NK-92 (cell line): ENCODE results near the gene MYH7.
"Not testable (repeated sequence)": the region's sequence is repeated elsewhere in the genome, so short reads cannot be mapped to it uniquely, and the experiment has no call there.

Experiments used
- DNase-seq: peaks from one replicate; lab custom pipeline; 2025; ENCODE audit not compliant: unreplicated experiment; lab: John Stamatoyannopoulos, UW

The MYH7 gene

DNA sequence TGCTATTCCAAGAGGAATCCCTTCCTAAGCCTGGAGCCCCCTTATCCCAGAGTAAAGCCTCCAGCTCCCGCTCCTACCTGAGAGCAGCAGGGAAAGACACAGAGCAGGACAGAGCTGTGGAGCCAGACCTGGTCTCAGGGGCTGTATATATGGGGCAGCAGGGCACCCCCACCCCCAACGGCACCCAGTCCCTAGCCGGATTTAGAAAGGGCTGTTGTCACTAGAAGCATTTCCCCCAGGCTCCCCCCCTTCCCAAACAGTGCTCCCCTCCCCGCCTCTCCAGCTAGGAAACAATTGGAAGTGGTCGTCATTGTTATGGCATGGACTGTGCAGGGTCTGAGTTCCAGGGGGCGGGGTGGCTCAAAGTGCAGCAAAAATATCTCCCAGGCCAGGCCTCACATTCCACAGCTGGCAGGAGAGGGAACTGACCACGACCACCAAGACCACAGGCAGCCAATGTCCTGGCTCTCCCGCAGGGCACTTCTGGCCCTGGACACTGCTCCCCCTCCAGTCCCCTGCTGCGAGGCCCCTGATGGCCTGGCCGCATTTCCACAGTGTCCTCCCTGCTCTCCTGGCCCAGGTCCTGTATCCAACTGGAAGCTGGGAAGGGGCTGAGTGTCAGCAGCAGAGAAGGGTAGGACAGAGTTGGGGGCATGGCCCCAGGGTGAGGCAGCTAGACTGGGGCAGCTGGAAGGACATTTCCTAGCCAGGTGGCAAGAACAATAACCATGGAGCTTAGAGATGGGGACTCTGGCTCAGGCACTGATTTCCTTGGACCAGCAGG is at the start of gene MYH7:
Gene MYH7, minus strand, starts transcription at position 118 of the 784 bp plus-strand sequence. CDS start 1,928 bp downstream, outside the sequence.
- DNase-seq, result no peak

DNA sequence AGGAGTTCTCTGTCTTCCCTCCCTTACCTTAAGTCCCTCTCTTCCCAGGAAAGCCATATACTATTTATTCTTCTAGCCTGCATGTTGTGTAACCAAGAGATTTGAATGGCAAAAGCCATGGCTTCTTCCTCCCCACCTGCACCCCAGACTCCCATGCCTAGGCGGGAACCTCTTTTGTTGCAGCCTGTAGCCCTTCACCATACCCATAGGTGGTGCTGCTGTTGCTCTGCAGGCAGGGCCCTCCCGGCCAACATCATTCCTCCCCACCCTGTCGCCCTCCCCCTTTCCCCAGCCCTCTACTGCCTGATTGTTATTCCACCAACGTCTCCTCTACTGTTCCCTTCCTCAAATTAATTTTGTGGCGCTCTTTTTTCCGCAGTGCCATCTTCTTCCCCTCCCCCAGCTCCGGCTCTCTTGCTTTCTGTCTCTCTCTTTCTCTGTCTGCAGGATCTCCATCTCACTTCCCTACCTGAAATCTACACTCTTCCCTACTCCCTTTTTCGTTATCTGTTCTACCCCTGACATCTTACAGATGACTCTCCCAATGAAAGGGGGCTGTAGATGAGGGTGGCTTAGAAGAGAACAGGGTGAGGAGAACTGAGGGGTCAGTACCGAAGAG is 47.9 kb upstream of the MYH7 start:
- no peak for DNase-seq

GRCh38 chr14:23482823-23483148 is 47.3 kb upstream of the MYH7 start:
- DNase-seq, result no peak

DNA sequence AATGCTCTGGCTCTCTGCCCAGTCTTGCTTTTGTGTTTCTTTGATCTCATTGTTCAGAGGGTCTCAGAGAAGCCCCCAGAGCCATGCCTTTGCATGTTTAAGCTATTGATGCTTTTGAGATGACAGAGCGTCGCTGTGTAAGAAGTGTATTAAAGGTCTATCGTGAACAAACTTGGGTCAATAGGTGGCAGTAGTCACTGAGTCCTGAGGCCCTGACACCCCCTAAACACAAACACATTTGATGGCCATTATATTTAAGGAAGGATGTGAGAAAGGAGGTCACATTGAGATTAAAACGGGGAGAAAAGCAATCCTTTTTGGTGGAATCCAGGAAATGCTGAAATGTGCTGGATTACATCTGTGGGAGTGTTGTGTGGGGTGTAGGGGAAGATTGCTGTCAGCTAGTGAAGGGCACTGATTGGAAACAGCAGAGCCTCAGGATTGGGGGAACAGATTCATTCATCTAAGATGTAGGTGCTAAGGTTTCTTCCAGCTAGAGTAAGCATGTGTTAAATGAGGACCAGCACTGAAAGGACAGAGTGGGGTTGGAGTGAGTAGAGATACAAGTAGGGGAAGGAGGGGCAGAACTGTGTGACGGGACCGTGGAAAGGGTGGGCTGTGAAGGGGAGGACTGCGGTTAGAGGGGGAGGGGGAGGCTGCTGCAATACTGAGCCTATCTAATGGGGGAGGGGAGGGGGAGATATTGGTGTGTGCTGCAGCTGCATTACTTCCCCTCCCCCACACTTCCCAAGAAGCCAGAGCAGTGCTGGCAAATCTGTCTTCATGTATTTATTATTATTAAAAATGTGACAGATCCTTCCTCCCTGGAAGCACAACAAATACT is 46.7 kb upstream of the MYH7 start:
- no peak for DNase-seq

- no peak for DNase-seq
Measured at GRCh38 chr14:23481362-23481970, 46.0 kb upstream of the MYH7 start.

- DNase-seq, result no peak
Measured at GRCh38 chr14:23478109-23478759, 42.8 kb upstream of the MYH7 start.

DNA sequence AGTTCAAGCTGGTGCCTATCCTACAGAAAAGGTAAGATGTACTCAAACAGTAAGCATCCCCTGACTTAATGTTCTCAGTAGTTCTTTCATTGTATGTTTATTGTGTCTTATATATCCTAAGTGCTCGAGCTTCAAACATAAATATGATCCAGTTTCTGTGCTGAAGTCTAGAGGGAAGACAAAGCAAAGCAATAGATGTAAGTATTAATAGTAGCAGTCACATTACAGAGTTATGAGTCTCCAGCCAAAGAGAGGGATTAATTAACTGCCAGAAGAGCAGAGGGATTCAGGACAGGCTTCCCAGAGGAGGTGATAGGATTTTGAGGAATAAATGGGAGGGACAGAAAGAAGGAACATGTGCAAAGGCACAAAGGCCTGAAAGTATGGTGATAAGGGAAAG is 35.5 kb upstream of the MYH7 start:
- no peak for DNase-seq

DNA sequence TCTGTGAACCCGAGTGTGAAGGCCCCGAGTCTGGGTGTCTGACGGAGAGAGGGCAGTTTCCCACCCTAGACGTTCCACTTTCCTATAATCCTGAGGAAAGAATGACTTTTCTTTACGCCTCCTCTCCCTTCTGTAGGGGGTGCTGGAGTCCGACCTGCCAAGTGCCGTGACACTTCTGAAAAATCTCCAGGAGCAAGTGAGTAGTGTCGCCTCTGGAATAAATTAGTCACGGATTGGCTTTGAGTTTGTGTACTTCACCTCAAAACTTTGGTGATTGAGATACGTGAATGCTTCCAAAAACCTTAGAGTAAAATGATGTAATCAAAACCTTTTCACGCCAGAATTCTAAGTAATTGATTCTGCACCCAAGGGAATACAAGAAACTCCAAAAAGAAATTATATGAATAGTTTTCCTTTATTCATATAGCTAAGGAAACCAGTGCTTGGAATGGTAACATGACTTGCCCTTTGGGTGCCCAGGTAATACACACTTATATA is 34.5 kb upstream of the MYH7 start:
- no peak for DNase-seq

- peak; percentile 75 for DNase-seq
Measured at GRCh38 chr14:23469127-23469905, 33.9 kb upstream of the MYH7 start, which contains the start of gene NGDN. NGDN (plus strand) TSS chr14:23469703; CDS start chr14:23469716, 13 bp downstream.

GRCh38 chr14:23468704-23469126 is 33.3 kb upstream of the MYH7 start:
- no peak for DNase-seq

DNA sequence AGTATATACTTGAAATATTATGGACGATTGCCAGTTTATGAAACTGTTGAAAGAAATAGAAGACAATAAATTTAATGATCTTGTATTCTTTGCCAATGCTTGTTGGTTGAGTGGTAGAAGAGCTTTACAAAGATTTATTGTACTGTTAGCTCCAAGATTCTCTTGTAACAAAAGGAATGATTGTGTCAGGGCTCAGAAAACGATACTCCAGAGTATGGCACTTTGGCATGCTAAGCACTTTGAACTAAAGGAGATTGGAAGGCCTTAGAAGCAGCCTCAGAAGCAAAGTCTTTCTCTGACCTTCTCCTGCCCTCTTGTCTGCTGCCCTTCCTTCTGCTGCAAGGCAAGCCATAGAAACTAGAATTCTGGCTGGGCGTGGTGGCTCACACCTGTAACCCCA is 29.8 kb upstream of the MYH7 start:
- DNase-seq, result no peak

DNA sequence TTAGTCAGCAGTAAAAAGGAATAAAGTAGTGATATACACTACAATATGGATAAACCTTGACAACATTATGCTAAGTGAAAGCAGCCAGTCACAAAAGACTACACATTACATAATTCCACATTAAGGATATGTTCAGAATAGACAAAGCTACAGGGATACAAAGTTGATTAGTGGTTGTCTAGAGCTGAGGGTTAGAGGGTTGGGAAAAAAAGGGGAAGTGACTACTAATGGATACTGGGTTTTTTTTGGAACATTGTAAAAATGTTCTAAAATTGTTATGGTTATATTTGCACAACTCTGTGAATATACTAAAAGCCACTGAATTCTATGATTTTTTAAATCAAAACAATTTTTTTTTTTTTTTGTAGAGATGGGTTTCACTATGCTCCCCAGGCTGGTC is 29.2 kb upstream of the MYH7 start:
- DNase-seq, result no peak

DNA sequence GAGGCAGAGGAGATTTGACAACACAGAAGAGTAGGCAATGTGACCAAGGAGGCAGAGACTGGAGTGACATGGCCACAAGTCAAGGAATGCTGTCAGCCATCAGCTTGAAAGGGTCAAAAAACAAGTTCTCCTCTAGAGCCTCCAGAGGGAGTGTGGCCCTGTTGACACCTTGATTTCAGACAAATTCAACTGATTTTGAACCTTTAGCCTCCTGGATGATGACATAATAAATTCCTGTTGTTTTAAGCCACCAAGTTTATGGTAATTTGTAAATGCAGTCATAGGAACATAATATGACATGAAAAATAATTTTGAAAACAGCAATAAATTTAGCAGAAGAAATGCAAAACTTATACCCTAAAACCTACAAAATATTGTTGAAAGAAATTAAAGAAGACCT is 25.5 kb upstream of the MYH7 start:
- no peak for DNase-seq

DNA sequence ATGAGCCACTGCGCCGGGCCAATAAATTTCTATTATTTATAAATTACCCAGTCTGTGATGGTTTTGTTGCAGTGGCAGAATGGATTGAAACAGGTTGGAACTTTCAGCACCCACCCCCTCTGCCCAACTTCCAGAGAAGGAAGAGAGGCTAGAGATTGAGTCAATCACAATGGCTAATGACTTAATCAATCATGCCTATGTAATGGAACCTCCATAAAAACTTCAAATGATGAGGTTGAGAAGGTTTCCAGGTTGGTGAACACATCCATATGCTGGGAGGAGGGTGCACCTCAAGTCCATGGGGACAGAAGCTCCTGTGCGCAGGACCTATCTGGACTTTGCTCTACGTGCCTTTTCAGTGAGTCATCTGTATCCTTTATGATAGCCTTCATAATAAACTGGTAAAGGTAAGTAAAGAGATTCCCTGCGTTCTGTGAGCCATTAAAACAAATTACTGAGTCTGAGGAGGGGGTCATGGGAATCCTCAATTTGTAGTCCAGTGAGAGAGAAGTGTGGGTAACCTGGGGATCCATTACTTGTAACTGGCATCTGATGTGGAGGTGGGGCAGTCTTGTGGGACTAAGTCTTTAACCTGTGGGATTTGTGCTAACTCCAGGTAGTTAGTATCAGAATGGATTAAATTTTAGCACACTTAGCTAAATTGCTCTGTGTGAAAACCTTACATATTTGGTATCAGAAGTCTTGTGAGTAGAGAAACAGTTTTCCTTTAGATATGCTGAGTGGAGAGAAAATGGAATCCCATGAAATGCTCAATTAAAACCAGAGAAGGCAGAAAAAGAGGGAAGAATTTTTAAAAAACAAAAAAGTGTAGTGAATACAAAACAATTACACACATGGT is 22.4 kb upstream of the MYH7 start:
- no peak for DNase-seq

DNA sequence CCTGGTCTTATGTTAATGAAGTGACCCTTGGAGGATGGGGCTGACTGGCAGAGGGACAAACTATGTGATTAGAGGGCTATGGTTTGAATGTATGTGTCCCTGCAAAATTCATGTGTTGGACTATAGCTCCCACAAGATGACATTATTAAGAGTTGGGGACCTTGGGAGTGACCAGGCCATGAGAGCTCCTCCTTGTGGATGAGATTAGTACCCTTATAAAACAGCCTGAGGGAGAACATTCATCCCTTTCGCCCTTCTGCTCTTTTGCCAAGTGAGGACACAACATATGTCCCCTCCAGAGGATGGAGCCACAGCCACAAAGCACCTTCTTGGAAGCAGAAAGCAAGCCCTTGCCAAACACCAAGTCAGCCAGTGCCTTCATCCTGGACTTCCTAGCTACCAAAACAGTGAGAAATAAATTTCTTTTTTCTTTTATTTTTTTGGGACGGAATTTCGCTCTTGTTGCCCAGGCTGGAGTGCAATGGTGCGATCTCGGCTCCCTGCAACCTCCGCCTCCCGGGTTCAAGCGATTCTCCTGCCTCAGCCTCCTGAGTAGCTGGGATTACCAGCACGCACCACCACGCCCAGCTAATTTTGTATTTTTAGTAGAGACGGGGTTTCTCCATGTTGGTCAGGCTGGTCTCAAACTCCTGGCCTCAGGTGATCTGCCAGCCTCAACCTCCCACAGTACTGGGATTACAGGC is 21.6 kb upstream of the MYH7 start:
- not testable (repeated sequence) for DNase-seq

GRCh38 chr14:23454445-23454856 is 19.0 kb upstream of the MYH7 start:
- DNase-seq, result no peak

GRCh38 chr14:23452237-23452636 is 16.8 kb upstream of the MYH7 start:
- DNase-seq, result no peak

GRCh38 chr14:23450379-23450778 is 14.9 kb upstream of the MYH7 start:
- DNase-seq, result no peak
